Liver (tissue), 9 donors: ENCODE results near the gene EMP2. TPM values are rescaled to one million over a fixed set of nuclear protein-coding genes. Genes with fewer than 3 reads are reported as not detected.

Experiments used
- DNase-seq: peaks from one replicate; pipeline ENCODE4 v3.0.0-alpha.2; 2017; ENCODE audit warnings: low spot score
- H3K27ac ChIP-seq, 2 donors: one replicate each; pipeline ENCODE4 v1.7.0; 2013; ENCODE audit warnings: inconsistent platforms in 2 of 2, low read length in 2 of 2, control low read depth in 1 of 2, low read depth in 1 of 2, mild to moderate bottlenecking in 1 of 2
- H3K27me3 ChIP-seq, 4 donors: one replicate each; pipeline versions ENCODE4 v1.6.1 to v1.7.0; 2013; ENCODE audit warnings: low read length in 3 of 4, inconsistent platforms in 1 of 4, mild to moderate bottlenecking in 1 of 4, moderate library complexity in 1 of 4; ENCODE audit not compliant: control insufficient read depth in 4 of 4, insufficient read depth in 4 of 4
- H3K36me3 ChIP-seq, 4 donors: one replicate each; pipeline versions ENCODE4 v1.6.1 to v1.7.0; 2013; ENCODE audit warnings: low read length in 3 of 4, mild to moderate bottlenecking in 3 of 4, low read depth in 1 of 4, moderate library complexity in 1 of 4; ENCODE audit not compliant: control insufficient read depth in 4 of 4, insufficient read depth in 3 of 4
- H3K4me1 ChIP-seq, 4 donors: one replicate each; pipeline versions ENCODE4 v1.6.1 to v1.7.0; 2013; ENCODE audit warnings: low read length in 3 of 4, mild to moderate bottlenecking in 3 of 4, moderate library complexity in 1 of 4; ENCODE audit not compliant: control insufficient read depth in 4 of 4, insufficient read depth in 4 of 4
- H3K4me3 ChIP-seq, 3 donors: one replicate each; pipeline versions ENCODE4 v1.6.1 to v1.7.0; 2013; ENCODE audit warnings: low read length in 3 of 3, control low read depth in 1 of 3, low read depth in 1 of 3, mild to moderate bottlenecking in 1 of 3
- H3K9ac ChIP-seq, 2 donors: one replicate each; pipeline ENCODE4 v1.7.0; 2013; ENCODE audit warnings: low read length in 2 of 2, mild to moderate bottlenecking in 2 of 2, moderate library complexity in 2 of 2, control low read depth in 1 of 2, low read depth in 1 of 2
- H3K9me3 ChIP-seq, 4 donors: one replicate each; pipeline versions ENCODE4 v1.6.1 to v1.7.0; 2013; ENCODE audit warnings: low read length in 3 of 4; ENCODE audit not compliant: control insufficient read depth in 4 of 4
- CTCF ChIP-seq: fragments of 150-350 bp; IDR thresholded peaks from 2 replicates; pipeline ENCODE4 v1.5.1; 2017; ENCODE audit warnings: improper control_type of control experiment, low read depth, low read length; ENCODE audit not compliant: missing input control
- FOXA1 ChIP-seq: IDR thresholded peaks from 2 replicates; pipeline ENCODE4 v1.6.1; 2016; ENCODE audit warnings: antibody characterized with exemption
- FOXA2 ChIP-seq: IDR thresholded peaks from 2 replicates; pipeline ENCODE4 v1.6.1; 2016; ENCODE audit warnings: antibody characterized with exemption
- GABPA ChIP-seq, 2 donors: IDR thresholded peaks in 1 of 2; conservative IDR thresholded peaks in 1 of 2; 2 replicates each; pipeline ENCODE4 v1.6.1; 2016; ENCODE audit warnings: antibody characterized with exemption in 2 of 2, mild to moderate bottlenecking in 1 of 2, moderate library complexity in 1 of 2
- HNF4A ChIP-seq, 2 donors: conservative IDR thresholded peaks; 2 replicates each; pipeline ENCODE4 v1.6.1; 2016; ENCODE audit warnings: antibody characterized with exemption in 2 of 2, mild to moderate bottlenecking in 2 of 2
- HNF4G ChIP-seq: IDR thresholded peaks from 2 replicates; pipeline ENCODE4 v1.6.1; 2016; ENCODE audit warnings: antibody characterized with exemption
- JUND ChIP-seq, 2 donors: IDR thresholded peaks; 2 replicates each; pipeline ENCODE4 v1.6.1; 2016; ENCODE audit warnings: antibody characterized with exemption in 2 of 2
- MAX ChIP-seq: IDR thresholded peaks from 2 replicates; pipeline ENCODE4 v1.6.1; 2016; ENCODE audit warnings: antibody characterized with exemption
- NR2F2 ChIP-seq: IDR thresholded peaks from 2 replicates; pipeline ENCODE4 v1.6.1; 2016; ENCODE audit warnings: antibody characterized with exemption
- RAD21 ChIP-seq, 2 donors: IDR thresholded peaks; 2 replicates each; pipeline ENCODE4 v1.6.1; 2016; ENCODE audit warnings: antibody characterized with exemption in 2 of 2, mild to moderate bottlenecking in 2 of 2
- REST ChIP-seq: IDR thresholded peaks from 2 replicates; pipeline ENCODE4 v1.6.1; 2016; ENCODE audit warnings: antibody characterized with exemption, mild to moderate bottlenecking
- RXRA ChIP-seq, 2 donors: IDR thresholded peaks; 2 replicates each; pipeline ENCODE4 v1.6.1; 2017 to 2018; ENCODE audit warnings: antibody characterized with exemption in 2 of 2, mild to moderate bottlenecking in 1 of 2
- SP1 ChIP-seq: IDR thresholded peaks from 2 replicates; pipeline ENCODE4 v1.6.1; 2018; ENCODE audit warnings: antibody characterized with exemption, mild to moderate bottlenecking
- TAF1 ChIP-seq: conservative IDR thresholded peaks from 2 replicates; pipeline ENCODE4 v1.6.1; 2016; ENCODE audit warnings: antibody characterized with exemption, mild to moderate bottlenecking
- YY1 ChIP-seq: IDR thresholded peaks from 2 replicates; pipeline ENCODE4 v1.6.1; 2016; ENCODE audit warnings: antibody characterized with exemption, mild to moderate bottlenecking
- ZBTB33 ChIP-seq: IDR thresholded peaks from 2 replicates; pipeline ENCODE4 v1.6.1; 2016; ENCODE audit warnings: antibody characterized with exemption
- WGBS: extraction: QIAGEN DNeasy Blood & Tissue Kit; methylation state at CpG from one replicate; pipeline ENCODE4 v1.1.7; 2013; 5-methylcytosine and 5-hydroxymethylcytosine counted together
- polyA plus RNA-seq, 2 donors: library from polyadenylated mRNA; stranded (reverse) in 1 of 2; unstranded in 1 of 2; fragments of 200-250 nt in 1 of 2; fragments of >200 nt in 1 of 2; fragmentation: Nextera tagmentation in 1 of 2; extraction: Ambion mirVana in 1 of 2; gene quantifications; one replicate each; pipeline versions ENCODE4 v1.2.1 to v1.2.3, GENCODE V29; 2013 to 2015
- total RNA-seq, 2 donors: library from RNA; depleted of rRNA; stranded (reverse); fragments of >200 nt; gene quantifications; one replicate each; pipeline ENCODE4 v1.2.3, GENCODE V29; 2014
- donor health status: healthy.
- donor health status: healthy.
- donor health status: healthy.
- donor health status: healthy.
- donor health status: healthy.

EMP2 gene
- total and polyA plus RNA-seq, 4 donors, result 6.2 to 138 (median 66.7) TPM

- DNase-seq, result no peak
- Histone ChIP-seq H3K36me3 (no peaks in the 10 kb centered on the region), H3K27ac (no peak overlapping the region), H3K9me3 (no peaks in the 10 kb centered on the region), H3K9ac (no peak overlapping the region), H3K4me3 (no peak overlapping the region), H3K4me1 (peaks cover 0 to 3% (median 0%) of the 10 kb centered on the region in 4 donors), H3K27me3 (no peaks in the 10 kb centered on the region)
- TF ChIP-seq GABPA (IDR thresholded peaks at IDR 0.05 in 1 of 2, conservative IDR thresholded peaks at IDR 0.05 in 1 of 2) (no peak), HNF4A (conservative IDR thresholded peaks at IDR 0.05) (no peak), CTCF (no peak), FOXA2 (no peak), FOXA1 (no peak), HNF4G (no peak), RAD21 (IDR thresholded peaks at IDR 0.05) (no peak), SP1 (no peak), RXRA (IDR thresholded peaks at IDR 0.05) (no peak), JUND (IDR thresholded peaks at IDR 0.05) (no peak), MAX (no peak), ZBTB33 (no peak), TAF1 (no peak), REST (no peak)
- WGBS, result 90% methylated on average over 3 of the region's 3 CpGs
Observed at GRCh38 chr16:10572611-10573010, 7.8 kb downstream of the EMP2 start.

GRCh38 chr16:10571354-10571753, 9.0 kb downstream of the EMP2 start:
- Histone ChIP-seq H3K4me1 (no peaks in the 10 kb centered on the region), H3K36me3 (no peaks in the 10 kb centered on the region), H3K9me3 (no peaks in the 10 kb centered on the region), H3K27ac (no peak overlapping the region), H3K27me3 (no peaks in the 10 kb centered on the region), H3K9ac (no peak overlapping the region), H3K4me3 (no peak overlapping the region)
- TF ChIP-seq ZBTB33, result no peak
- no peak for TF ChIP-seq NR2F2
- no peak for TF ChIP-seq FOXA1
- TF ChIP-seq HNF4G, result no peak
- TF ChIP-seq YY1, result no peak
- TF ChIP-seq RAD21 (IDR thresholded peaks at IDR 0.05), result no peak
- no peak for TF ChIP-seq REST
- DNase-seq, result no peak
- 74% methylated on average over 5 of the region's 5 CpGs for WGBS
